MG63 (cell line): ENCODE measurements around the gene HP. TPM values are rescaled to one million over a fixed set of nuclear protein-coding genes. Genes with fewer than 3 reads are reported as not detected.
"Not testable (repeated sequence)": the region's sequence is repeated elsewhere in the genome, so short reads cannot be mapped to it uniquely, and the experiment has no call there.

ENCODE experiments used
- DNase-seq: peaks from one replicate; pipeline ENCODE4 v3.0.0-alpha.2; 2020
- H3K27me3 ChIP-seq: fragments of 250-450 bp; sonication (Bioruptor Pico); 2 replicates; pipeline ENCODE4 v1.5.1; 2020; ENCODE audit warnings: mild to moderate bottlenecking, moderate library complexity
- H3K36me3 ChIP-seq: fragments of 250-450 bp; sonication (Bioruptor Pico); 2 replicates; pipeline ENCODE4 v1.5.1; 2020; ENCODE audit warnings: mild to moderate bottlenecking, moderate library complexity
- H3K4me3 ChIP-seq: fragments of 250-450 bp; sonication (Bioruptor Pico); 2 replicates; pipeline ENCODE4 v1.5.1; 2020; ENCODE audit warnings: mild to moderate bottlenecking, moderate library complexity
- H3K9me3 ChIP-seq: fragments of 250-450 bp; sonication (Bioruptor Pico); 2 replicates; pipeline ENCODE4 v1.5.1; 2020; ENCODE audit warnings: mild to moderate bottlenecking, moderate library complexity
- total RNA-seq: library from RNA; depleted of rRNA; stranded (reverse); fragments of >200 nt; shearing (Covaris generic); gene quantifications from 2 replicates; pipeline ENCODE4 v1.2.3, GENCODE V29; 2014; ENCODE audit warnings: low replicate concordance; rRNA removed

The HP gene, protein sequence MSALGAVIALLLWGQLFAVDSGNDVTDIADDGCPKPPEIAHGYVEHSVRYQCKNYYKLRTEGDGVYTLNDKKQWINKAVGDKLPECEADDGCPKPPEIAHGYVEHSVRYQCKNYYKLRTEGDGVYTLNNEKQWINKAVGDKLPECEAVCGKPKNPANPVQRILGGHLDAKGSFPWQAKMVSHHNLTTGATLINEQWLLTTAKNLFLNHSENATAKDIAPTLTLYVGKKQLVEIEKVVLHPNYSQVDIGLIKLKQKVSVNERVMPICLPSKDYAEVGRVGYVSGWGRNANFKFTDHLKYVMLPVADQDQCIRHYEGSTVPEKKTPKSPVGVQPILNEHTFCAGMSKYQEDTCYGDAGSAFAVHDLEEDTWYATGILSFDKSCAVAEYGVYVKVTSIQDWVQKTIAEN
- not detected in 2 replicates for total RNA-seq

DNA sequence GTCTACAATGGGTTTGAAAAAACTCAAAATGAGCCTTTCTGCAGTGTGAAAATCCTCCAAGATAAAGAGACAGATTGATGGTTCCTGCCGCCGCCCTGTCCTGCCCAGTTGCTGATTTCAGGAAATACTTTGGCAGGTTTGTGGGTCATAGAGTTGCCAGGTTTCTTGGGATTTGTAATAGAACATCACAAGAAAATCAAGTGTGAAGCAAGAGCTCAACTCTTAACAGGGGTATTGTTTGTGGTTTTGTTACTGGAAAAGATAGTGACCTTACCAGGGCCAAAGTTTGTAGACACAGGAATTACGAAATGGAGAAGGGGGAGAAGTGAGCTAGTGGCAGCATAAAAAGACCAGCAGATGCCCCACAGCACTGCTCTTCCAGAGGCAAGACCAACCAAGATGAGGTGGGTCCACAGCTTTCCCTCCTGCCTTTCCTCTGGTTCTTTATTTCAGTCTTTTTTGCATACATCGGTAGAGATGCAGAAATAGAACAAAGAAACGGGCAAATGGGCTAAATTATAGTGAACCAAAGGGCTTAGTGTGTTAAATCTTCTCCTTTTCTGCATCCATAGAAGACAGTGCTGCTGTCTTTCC is at the start of gene HP:
Gene HP (plus strand): TSS at position 252 of the 594 bp plus-strand sequence. CDS start 148 bp downstream, at position 400.
- not testable (repeated sequence) for H3K4me3 ChIP-seq, DNase-seq, H3K27me3 ChIP-seq, H3K36me3 ChIP-seq, H3K9me3 ChIP-seq

DNA sequence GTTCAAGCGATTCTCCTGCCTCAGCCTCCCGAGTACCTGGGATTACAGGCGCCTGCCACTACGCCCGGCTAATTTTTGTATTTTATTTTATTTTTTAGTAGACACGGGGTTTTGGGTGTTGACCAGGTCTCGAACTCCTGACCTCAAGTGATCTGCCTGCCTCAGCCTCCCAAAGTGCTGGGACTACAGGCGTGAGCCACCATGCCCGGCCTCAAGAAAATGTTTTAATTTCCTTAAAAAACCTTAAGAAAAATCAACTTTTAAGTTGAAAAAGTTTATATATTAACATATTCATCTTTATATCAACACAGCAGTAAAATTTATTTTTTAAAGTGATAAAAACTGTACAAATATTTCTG is 46.3 kb upstream of the HP start:
- H3K4me3 ChIP-seq, result peak overlapping the region; percentile 89
- H3K27me3 ChIP-seq, H3K9me3 ChIP-seq, DNase-seq, H3K36me3 ChIP-seq: not testable (repeated sequence)

DNA sequence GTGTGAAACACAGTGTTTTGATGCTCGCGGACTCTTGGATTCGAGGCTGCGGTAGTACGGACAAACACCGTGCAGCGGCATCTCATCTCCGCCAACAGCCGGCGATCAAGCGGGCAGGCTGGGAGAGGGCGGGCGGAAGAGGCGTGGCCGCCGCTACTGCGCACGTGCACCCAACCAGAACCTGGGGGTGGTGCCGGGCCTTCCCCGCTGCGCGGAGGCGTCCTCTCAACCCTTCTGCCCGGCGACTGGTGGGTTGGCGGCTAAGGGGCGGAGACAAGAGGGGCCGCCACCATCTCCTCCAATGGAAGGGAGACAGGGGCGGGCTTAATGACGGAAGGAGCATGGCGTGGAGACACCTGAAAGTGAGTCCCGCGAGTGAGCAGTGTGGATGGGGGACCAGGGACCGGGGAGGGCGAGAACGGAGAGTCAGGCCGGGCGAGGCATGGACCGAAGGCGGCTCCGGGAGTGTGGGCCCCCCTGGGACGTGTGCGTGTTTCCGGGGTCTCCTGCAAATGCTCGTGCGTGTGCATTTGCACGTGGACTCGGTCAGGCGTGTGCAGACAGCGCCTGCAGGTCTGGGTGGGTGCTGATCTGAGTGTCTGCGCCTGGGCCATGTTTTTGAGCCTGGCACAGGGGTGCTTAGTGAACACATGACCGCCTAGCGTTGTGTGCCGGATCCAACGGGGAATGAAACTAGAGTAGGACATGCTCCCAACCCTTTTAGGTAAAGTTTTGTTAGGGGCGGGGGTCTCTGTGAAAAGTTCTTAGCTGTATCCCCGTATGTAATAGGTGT is 45.7 kb upstream of the HP start, which contains the start of gene DHODH:
Gene DHODH (plus strand): TSS at position 321 of the 793 bp plus-strand sequence. CDS start 21 bp downstream, at position 342.
- Histone ChIP-seq H3K27me3 (no peaks in the 10 kb centered on the region), H3K36me3 (no peaks in the 10 kb centered on the region), H3K4me3 (peak within 1 kb of the TSS; percentile 89), H3K9me3 (no peaks in the 10 kb centered on the region)
- peak; percentile 96 for DNase-seq

DNA sequence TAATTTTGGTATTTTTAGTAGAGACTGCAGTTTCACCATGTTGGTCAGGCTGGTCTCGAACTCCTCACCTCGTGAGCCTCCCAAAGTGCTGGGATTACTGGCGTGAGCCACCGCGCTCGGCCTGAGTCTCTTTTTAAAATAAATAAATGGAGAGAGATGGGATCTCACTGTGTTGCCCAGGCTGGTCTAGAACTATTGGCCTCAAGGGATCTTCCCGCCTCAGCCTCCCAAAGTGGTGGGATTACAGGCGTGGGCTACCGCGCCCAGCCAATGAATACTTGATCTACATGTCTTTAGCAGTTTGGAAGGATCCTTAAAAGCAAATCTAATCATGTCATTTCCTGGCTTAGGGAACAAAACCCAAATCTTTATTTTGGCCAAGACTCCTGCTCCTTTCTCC is 44.5 kb upstream of the HP start:
- no peaks in the 10 kb centered on the region for H3K27me3 ChIP-seq
- DNase-seq, result no peak
- H3K9me3 ChIP-seq, result no peaks in the 10 kb centered on the region
- H3K36me3 ChIP-seq, result no peaks in the 10 kb centered on the region
- H3K4me3 ChIP-seq, result no peak overlapping the region

DNA sequence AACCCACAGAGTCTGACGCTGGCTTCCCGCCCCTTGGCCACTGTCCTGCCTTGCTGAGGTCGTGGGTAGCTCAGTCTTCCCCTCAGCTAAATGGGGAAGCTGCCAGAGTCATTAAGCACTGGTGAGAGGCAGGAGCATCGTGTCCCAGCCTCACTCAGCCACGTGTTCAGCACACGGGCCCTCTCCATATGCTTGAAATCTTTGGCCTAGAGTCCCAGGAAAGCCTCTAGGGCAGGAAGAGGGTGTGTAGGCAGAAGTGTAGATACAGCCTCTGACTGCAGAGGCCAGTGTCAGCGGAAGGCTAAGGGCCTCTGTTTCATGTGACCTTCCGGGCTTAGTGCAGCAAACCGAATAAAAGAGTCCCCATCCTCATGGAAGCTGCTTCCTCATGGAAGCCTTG is 41.7 kb upstream of the HP start:
- no peak for DNase-seq
- Histone ChIP-seq H3K36me3 (no peaks in the 10 kb centered on the region), H3K27me3 (no peaks in the 10 kb centered on the region), H3K4me3 (no peak overlapping the region), H3K9me3 (no peaks in the 10 kb centered on the region)

DNA sequence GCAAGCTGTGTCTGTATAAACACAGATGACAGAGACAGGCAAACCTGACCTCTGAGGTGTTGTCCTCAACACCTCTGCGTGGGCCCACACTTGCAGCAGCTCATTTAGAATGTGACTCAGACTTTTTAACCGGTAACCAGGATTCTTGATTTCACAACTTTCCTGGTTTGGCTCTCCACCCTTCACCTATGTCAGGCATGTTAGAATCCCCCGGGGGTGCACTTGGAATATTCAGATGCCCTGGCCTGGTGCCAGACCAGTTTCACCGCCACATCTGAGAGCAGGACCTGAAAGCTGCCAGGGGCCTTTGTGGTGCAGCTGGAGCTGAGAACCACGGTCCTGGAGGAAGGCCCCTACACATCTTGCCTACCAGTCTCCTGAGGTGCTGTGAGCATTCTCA is 40.9 kb upstream of the HP start:
- H3K4me3 ChIP-seq, result no peak overlapping the region
- H3K36me3 ChIP-seq, result no peaks in the 10 kb centered on the region
- DNase-seq, result no peak
- H3K9me3 ChIP-seq, result no peaks in the 10 kb centered on the region
- H3K27me3 ChIP-seq, result no peaks in the 10 kb centered on the region

DNA sequence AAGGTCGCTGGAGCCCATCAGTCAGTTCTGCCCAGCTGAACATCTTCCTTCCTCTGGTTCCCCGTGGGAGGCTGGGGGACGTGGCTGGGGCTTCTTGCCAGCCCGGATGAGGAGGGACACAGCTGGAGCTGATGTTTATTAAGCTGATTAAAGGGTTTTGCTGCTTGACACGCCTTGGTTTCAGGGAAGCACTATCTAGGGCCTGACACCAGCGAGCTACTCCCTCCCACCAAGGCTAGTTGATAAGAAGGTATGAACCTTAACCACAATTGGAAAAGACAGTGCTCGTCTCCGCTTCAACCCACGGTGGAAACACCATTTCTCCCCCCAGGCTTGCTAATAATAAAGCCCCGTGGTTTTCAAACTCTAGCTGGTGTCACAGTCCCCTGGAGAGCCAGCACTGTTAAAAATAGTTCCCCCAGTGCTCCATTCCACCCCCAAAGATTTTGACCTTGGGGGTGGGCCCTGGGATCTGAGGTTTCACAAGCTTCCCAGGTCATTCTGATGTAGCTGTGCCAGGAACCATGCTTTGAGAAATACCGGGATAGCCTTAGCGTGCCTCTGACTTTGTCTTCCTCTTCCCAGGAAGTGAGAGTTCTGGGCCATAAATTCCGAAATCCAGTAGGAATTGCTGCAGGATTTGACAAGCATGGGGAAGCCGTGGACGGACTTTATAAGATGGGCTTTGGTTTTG is 40.3 kb upstream of the HP start:
- H3K27me3 ChIP-seq, result no peaks in the 10 kb centered on the region
- DNase-seq, result no peak
- H3K36me3 ChIP-seq, result no peaks in the 10 kb centered on the region
- no peak overlapping the region for H3K4me3 ChIP-seq
- H3K9me3 ChIP-seq, result no peaks in the 10 kb centered on the region

DNA sequence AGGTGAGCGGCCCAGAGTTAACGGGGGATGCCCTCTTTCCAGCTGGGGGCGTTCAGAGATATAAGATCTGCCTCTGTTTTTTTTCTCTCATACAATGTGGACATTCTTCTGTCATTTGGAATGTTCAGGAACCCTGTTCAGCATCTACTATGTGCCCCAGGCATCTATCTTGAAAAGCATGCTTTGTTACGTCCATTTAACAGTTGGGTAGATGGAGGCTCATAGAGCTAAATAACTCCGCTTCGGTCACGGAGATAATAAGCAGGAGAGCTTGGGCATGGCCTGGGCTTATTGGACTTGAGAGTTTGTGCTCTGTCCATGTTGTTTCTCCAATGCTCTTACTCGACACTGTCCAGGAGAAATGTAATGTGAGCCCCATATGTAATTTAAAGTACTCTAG is 39.6 kb upstream of the HP start:
- Histone ChIP-seq H3K9me3 (no peaks in the 10 kb centered on the region), H3K36me3 (no peaks in the 10 kb centered on the region), H3K27me3 (no peaks in the 10 kb centered on the region), H3K4me3 (no peak overlapping the region)
- DNase-seq, result no peak

DNA sequence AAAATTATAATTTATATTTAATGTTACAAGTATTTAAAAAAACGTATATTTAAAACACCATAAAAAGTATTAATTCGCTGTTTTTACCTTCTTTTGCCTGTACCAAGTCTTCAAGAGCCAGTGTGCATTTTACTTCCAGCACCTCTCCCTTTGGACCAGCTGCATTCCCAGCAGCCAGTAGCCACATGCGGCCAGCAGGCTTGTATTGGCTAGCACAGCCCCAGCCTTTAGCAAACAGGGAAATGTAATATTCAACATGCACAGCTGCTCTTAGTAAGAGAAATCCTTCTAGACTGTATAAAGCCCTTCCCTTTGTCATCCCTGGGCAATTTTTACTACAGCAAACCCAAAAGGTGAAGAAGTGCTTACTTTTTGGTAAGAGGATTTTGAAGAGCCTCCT is 39.2 kb upstream of the HP start:
- Histone ChIP-seq H3K36me3 (no peaks in the 10 kb centered on the region), H3K27me3 (no peaks in the 10 kb centered on the region), H3K9me3 (no peaks in the 10 kb centered on the region), H3K4me3 (no peak overlapping the region)
- DNase-seq, result no peak

DNA sequence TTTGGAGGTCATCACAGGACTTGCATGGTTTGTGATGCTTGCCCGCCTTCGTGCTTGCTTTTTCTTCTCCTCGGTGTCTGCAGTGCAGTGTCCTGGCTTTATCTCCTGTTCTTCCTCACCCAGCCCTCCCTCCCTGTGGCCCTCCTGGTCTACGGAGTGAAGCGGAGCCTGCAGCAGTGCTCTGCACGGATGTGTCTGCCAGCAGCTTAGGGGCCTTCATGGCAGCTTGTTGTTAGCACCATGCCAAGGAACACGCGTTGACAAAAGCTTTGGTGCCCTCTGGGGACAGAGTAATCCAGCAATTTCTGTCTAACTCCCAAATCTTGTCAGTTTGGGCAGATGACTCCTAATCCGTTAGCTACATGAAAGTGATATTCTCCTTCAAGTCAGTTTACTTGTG is 35.8 kb upstream of the HP start:
- no peak for DNase-seq
- no peak overlapping the region for H3K4me3 ChIP-seq
- no peaks in the 10 kb centered on the region for H3K36me3 ChIP-seq
- H3K27me3 ChIP-seq, result no peaks in the 10 kb centered on the region
- no peaks in the 10 kb centered on the region for H3K9me3 ChIP-seq

DNA sequence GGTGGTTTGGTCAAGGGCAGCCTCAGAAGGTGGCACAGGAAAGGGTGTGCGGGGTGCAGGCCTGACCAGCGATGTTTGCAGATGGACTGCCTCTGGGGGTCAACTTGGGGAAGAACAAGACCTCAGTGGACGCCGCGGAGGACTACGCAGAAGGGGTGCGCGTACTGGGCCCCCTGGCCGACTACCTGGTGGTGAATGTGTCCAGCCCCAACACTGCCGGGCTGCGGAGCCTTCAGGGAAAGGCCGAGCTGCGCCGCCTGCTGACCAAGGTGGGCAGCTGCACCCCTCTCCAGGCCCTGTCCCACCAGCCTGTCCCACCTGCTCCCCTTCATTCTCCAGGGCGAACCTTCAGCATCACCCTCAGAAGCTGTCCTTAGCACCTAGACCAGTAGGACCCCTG is 33.3 kb upstream of the HP start:
- Histone ChIP-seq H3K27me3 (no peaks in the 10 kb centered on the region), H3K9me3 (no peaks in the 10 kb centered on the region), H3K36me3 (no peaks in the 10 kb centered on the region), H3K4me3 (no peak overlapping the region)
- DNase-seq, result no peak

DNA sequence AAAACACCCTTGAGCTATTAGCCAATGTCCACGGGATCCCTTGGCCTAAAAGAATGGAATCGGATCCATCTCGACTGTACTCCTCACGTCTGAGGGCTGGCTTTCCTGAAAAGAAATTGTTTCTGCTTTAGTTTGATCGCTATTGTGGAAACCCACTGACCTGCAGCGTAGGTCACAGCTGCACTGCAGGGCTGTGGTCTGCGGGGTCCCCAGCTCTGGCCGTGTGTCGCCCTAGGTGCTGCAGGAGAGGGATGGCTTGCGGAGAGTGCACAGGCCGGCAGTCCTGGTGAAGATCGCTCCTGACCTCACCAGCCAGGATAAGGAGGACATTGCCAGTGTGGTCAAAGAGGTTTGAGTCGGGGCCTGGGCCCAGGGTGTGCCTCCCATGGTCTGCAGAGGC is 32.2 kb upstream of the HP start:
- Histone ChIP-seq H3K9me3 (no peaks in the 10 kb centered on the region), H3K4me3 (no peak overlapping the region), H3K27me3 (no peaks in the 10 kb centered on the region), H3K36me3 (no peaks in the 10 kb centered on the region)
- DNase-seq, result no peak

DNA sequence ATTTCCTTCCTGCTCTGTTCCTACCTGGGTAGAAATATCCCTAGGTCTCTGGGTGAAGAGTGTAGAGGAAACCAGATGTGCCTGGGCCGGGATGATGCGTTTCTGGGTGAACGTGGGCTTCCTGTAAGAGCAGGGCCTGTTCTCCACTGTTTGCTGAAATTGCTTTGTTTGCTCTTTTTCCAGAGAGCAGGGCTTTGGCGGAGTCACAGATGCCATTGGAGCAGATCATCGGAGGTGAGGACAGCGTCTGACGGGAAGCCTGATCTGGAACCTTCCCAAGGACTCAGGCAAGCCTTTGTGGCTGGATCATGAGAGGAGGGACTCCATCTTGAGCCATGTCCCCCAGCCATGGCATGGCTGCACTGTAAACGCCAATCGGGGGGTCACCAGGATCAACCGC is 30.3 kb upstream of the HP start:
- H3K36me3 ChIP-seq, result no peaks in the 10 kb centered on the region
- no peaks in the 10 kb centered on the region for H3K9me3 ChIP-seq
- H3K4me3 ChIP-seq, result no peak overlapping the region
- H3K27me3 ChIP-seq, result no peaks in the 10 kb centered on the region
- DNase-seq, result no peak

DNA sequence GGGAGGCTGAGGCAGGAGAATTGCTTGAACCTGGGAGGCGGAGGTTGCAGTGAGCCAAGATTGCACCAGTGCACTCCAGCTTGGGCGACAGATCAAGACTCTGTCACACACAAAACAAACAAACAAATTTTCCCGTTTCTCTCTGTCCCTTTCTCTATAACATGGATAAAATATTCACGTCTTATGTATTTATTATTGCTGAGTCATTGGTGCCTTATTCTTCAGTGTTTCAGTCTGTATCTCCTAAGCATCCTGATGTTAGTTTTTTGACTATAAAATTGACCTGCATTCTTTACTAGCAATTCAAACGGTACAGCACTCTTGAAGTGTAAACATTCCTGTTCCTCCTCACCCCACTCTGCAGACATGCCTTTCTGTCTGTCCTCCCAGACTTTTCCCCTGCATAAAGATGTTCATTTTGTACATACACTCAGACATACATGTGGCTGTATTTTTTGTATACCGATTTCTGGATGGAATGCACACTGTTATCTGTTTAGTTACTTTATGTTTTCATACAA is 29.4 kb upstream of the HP start:
- Histone ChIP-seq H3K9me3 (no peaks in the 10 kb centered on the region), H3K36me3 (no peaks in the 10 kb centered on the region), H3K4me3 (no peak overlapping the region), H3K27me3 (no peaks in the 10 kb centered on the region)
- DNase-seq, result no peak

DNA sequence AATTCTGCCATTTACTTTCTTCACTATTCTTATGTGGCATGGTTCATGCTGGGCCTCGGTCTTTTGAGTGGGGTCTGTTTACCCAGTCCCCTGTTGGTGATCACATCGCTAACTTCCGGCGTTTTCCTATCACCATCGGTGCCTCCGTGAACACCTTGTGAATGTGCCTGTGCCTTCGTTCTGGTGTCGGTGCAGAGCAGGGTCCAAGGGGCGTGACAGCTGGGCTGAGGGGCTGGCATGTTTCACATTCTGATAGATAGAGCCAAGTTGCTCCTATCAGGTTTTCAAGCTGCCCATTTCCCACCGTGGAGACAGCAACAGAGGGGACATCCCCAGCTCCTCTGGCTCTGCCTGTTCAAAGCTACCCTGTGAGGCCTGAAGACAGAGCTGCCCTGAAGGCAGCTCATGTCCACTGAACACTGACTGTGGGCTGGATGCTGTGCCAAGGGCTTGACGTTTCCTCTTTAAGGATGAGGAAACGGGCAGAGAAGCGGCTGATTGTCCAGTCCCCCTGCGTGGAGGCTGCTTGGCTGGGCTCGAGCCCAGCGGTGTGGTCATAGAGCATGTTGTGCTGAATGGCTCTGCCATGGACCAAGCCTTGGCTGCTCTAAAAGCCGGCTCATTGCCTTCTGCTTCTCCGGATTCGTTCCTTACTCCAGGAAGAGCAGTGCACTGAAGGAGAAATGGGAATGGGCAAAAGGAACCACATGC is 28.7 kb upstream of the HP start:
- Histone ChIP-seq H3K4me3 (no peak overlapping the region), H3K27me3 (no peaks in the 10 kb centered on the region), H3K36me3 (no peaks in the 10 kb centered on the region), H3K9me3 (no peaks in the 10 kb centered on the region)
- DNase-seq, result no peak

DNA sequence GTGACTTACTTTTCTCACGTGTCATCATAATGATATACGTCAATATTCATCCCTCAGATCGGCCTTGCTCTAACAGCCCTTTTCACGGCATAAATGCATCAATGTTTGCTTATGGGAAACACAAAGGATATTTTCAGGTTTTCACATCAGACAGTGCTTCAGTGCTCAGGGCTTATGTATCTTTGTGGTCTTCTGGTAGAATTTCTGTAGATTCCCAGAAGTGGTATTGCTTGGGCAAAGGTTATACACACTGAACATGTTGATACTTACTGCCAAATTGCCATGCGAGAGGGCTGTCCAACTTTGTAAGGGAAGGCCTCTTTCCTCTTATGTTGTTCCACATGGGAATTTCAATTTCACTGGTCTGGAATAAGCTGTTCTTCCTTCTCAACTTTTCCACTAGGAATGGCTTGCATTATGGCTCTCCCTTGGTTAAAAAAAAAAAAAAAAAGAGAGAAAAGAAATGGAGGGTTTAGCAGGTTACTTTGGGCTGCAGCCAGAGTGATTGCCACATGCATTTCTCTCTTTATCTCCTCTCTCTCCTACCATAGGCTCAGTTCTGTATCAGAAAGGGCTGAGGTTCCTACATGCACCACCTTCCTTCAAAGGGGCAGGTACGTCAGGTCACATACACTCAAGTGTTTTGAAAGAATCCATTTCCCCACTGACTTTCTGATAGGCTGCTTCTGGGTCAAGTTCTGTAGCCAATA is 26.5 kb upstream of the HP start:
- Histone ChIP-seq H3K4me3 (no peak overlapping the region), H3K27me3 (no peaks in the 10 kb centered on the region), H3K9me3 (no peaks in the 10 kb centered on the region), H3K36me3 (no peaks in the 10 kb centered on the region)
- DNase-seq, result no peak
